ENCODE results near the gene GALNT2. TPM values are rescaled to one million over a fixed set of nuclear protein-coding genes. Genes with fewer than 3 reads are reported as not detected.

GALNT2 gene
- total and polyA plus RNA-seq, 2 of the 13 experiments (the other 11 are each of a cell fraction or from before 2014, with no cell fraction given) = 39.3 to 39.6 TPM

GRCh38 chr1:230308821-230309220 is 241.8 kb downstream of the GALNT2 start (continued):
- TF ChIP-seq ZNF609 (CRISPR knock-in tag; IDR thresholded peaks at IDR 0.05; ENCODE audit: borderline replicate concordance) = no peak
- no peak for TF ChIP-seq TARDBP (CRISPR knock-in tag; IDR thresholded peaks at IDR 0.05)
- TF ChIP-seq TP53 (CRISPR knock-in tag; conservative IDR thresholded peaks at IDR 0.05) = no peak
- no peak for TF ChIP-seq ZBTB10 (CRISPR knock-in tag; IDR thresholded peaks at IDR 0.05; ENCODE audit: borderline replicate concordance)
- no peak for TF ChIP-seq ZNF776 (CRISPR knock-in tag; IDR thresholded peaks at IDR 0.05)

Data from HepG2 (cell line).